GM12892 (cell line): ENCODE results near the gene QPCT.

Source experiments
- POLR2A ChIP-seq: IDR thresholded peaks from 2 replicates; pipeline ENCODE4 v1.6.1; 2011; ENCODE audit warnings: low read depth, low read length, control low read depth
- POLR2AphosphoS5 ChIP-seq: IDR thresholded peaks from 2 replicates; pipeline ENCODE4 v1.6.1; 2011; ENCODE audit warnings: low read depth, low read length, control low read depth
- TAF1 ChIP-seq: IDR thresholded peaks from 2 replicates; pipeline ENCODE4 v1.6.1; 2011; ENCODE audit warnings: low read depth, mild to moderate bottlenecking, control low read depth, low read length, borderline replicate concordance

GRCh38 chr2:37421686-37422085 lies 77.3 kb downstream of the QPCT start:
- TF ChIP-seq POLR2AphosphoS5 (no peak), POLR2A (no peak), TAF1 (no peak)
